Activated naive CD4-positive, alpha-beta T cell treated with anti-CD3 and anti-CD28 coated beads, Interleukin-2, amount 10 ng/mL, durations not matched to agents 7 days and 5 days (primary cell): ENCODE results near the gene CELF2.

Experiments
- CTCF ChIA-PET: fragments of 350-600 bp; sonication (Branson Sonifier 250); formaldehyde crosslinking; loops from one replicate; lab custom pipeline; 2021; ENCODE audit warnings: antibody characterized with exemption; lab: Charles Lee
- DNase-seq: peaks from one replicate; pipeline ENCODE4 v3.0.0-alpha.2; 2020
- H3K27ac Mint-ChIP-seq: one replicate; pipeline ENCODE4 v1.8.0; 2021; ENCODE audit warnings: mild to moderate bottlenecking, moderate library complexity, mixed read lengths
- H3K27me3 Mint-ChIP-seq: one replicate; pipeline ENCODE4 v1.8.0; 2021; ENCODE audit warnings: mild to moderate bottlenecking, mixed read lengths
- H3K36me3 Mint-ChIP-seq: one replicate; pipeline ENCODE4 v1.8.0; 2021; ENCODE audit warnings: mixed read lengths
- H3K4me1 Mint-ChIP-seq: one replicate; pipeline ENCODE4 v1.8.0; 2021; ENCODE audit warnings: mixed read lengths
- H3K4me3 Mint-ChIP-seq: one replicate; pipeline ENCODE4 v1.8.0; 2021; ENCODE audit warnings: mild to moderate bottlenecking, moderate library complexity, mixed read lengths
- H3K9me3 Mint-ChIP-seq: one replicate; pipeline ENCODE4 v1.8.0; 2021; ENCODE audit warnings: mixed read lengths

CELF2 gene

GRCh38 chr10:11257440-11258090, 239.9 kb downstream of the CELF2 start:
- Mint-ChIP-seq H3K9me3 (no peaks in the 10 kb centered on the region), H3K36me3 (peaks cover 86% of the 10 kb centered on the region), H3K4me3 (no peak overlapping the region), H3K27ac (peak overlapping the region; percentile 71), H3K4me1 (peaks cover 53% of the 10 kb centered on the region), H3K27me3 (no peaks in the 10 kb centered on the region)
- DNase-seq: no peak
- CTCF ChIA-PET: interaction anchor here (0.7 to 0.9 kb wide), 2 partner anchors 85 to 151 kb away, joined by 3 read pairs; no protein-coding TSS in a partner anchor

- CTCF ChIA-PET: interaction anchor here (0.7 to 2.1 kb wide), 3 partner anchors 11 to 327 kb away, joined by 3 to 9 read pairs (median 3); no protein-coding TSS in a partner anchor
- Mint-ChIP-seq H3K27ac (no peak overlapping the region), H3K4me3 (no peak overlapping the region)
These were observed 242.5 kb downstream of the CELF2 start for GRCh38 chr10:11260170-11260569.

GRCh38 chr10:11261143-11261542, 243.5 kb downstream of the CELF2 start:
- CTCF ChIA-PET: interaction anchor here (1.2 to 2.1 kb wide), 2 partner anchors 10 to 19 kb away, joined by 3 to 9 read pairs; no protein-coding TSS in a partner anchor
- peaks cover 89% of the 10 kb centered on the region for H3K36me3 Mint-ChIP-seq
- DNase-seq: no peak
- no peaks in the 10 kb centered on the region for H3K27me3 Mint-ChIP-seq
- H3K4me1 Mint-ChIP-seq: peaks cover 50% of the 10 kb centered on the region
- H3K4me3 Mint-ChIP-seq: no peak overlapping the region
- H3K9me3 Mint-ChIP-seq: no peaks in the 10 kb centered on the region
- H3K27ac Mint-ChIP-seq: no peak overlapping the region

More at GRCh38 chr10:11260170-11260569, 242.5 kb downstream of the CELF2 start:
- no peak for DNase-seq
- no peaks in the 10 kb centered on the region for H3K27me3 Mint-ChIP-seq
- no peaks in the 10 kb centered on the region for H3K9me3 Mint-ChIP-seq
- peaks cover 54% of the 10 kb centered on the region for H3K4me1 Mint-ChIP-seq
- peaks cover 88% of the 10 kb centered on the region for H3K36me3 Mint-ChIP-seq

GRCh38 chr10:11261687-11262493, 244.2 kb downstream of the CELF2 start:
- H3K27ac Mint-ChIP-seq: peak overlapping the region; percentile 45
- no peak for DNase-seq
- no peak overlapping the region for H3K4me3 Mint-ChIP-seq
- CTCF ChIA-PET: interaction anchor here (0.8 to 2.1 kb wide), 2 partner anchors 9 to 64 kb away, joined by 3 to 9 read pairs; no protein-coding TSS in a partner anchor
- H3K36me3 Mint-ChIP-seq: peaks cover 89% of the 10 kb centered on the region
- H3K27me3 Mint-ChIP-seq: no peaks in the 10 kb centered on the region
- no peaks in the 10 kb centered on the region for H3K9me3 Mint-ChIP-seq
- H3K4me1 Mint-ChIP-seq: peaks cover 49% of the 10 kb centered on the region

- H3K4me3 Mint-ChIP-seq: no peak overlapping the region
- CTCF ChIA-PET: interaction anchor here (0.8 to 2.1 kb wide), 2 partner anchors 8 to 65 kb away, joined by 3 to 9 read pairs; no protein-coding TSS in a partner anchor
- DNase-seq: no peak
- peaks cover 86% of the 10 kb centered on the region for H3K36me3 Mint-ChIP-seq
- H3K4me1 Mint-ChIP-seq: peaks cover 45% of the 10 kb centered on the region
- H3K27me3 Mint-ChIP-seq: no peaks in the 10 kb centered on the region
- no peaks in the 10 kb centered on the region for H3K9me3 Mint-ChIP-seq
- peak overlapping the region; percentile 4 for H3K27ac Mint-ChIP-seq
These were observed 245.0 kb downstream of the CELF2 start for GRCh38 chr10:11262494-11263345.

GRCh38 chr10:11263767-11264166, 246.1 kb downstream of the CELF2 start:
- no peak overlapping the region for H3K4me3 Mint-ChIP-seq

GRCh38 chr10:11264296-11265048, 246.8 kb downstream of the CELF2 start:
- no peaks in the 10 kb centered on the region for H3K9me3 Mint-ChIP-seq
- peaks cover 80% of the 10 kb centered on the region for H3K36me3 Mint-ChIP-seq
- DNase-seq: no peak
- peak overlapping the region; percentile 38 for H3K27ac Mint-ChIP-seq
- CTCF ChIA-PET: interaction anchor here (0.5 kb wide), 1 partner anchor 84 kb away, joined by 3 read pairs; no protein-coding TSS in a partner anchor
- peaks cover 45% of the 10 kb centered on the region for H3K4me1 Mint-ChIP-seq
- H3K27me3 Mint-ChIP-seq: no peaks in the 10 kb centered on the region
- H3K4me3 Mint-ChIP-seq: no peak overlapping the region

More at GRCh38 chr10:11263767-11264166, 246.1 kb downstream of the CELF2 start:
- CTCF ChIA-PET: no interaction called here
- DNase-seq: no peak
- peak overlapping the region; percentile 38 for H3K27ac Mint-ChIP-seq
- H3K9me3 Mint-ChIP-seq: no peaks in the 10 kb centered on the region
- peaks cover 80% of the 10 kb centered on the region for H3K36me3 Mint-ChIP-seq
- H3K27me3 Mint-ChIP-seq: no peaks in the 10 kb centered on the region
- H3K4me1 Mint-ChIP-seq: peaks cover 41% of the 10 kb centered on the region

- H3K36me3 Mint-ChIP-seq: peaks cover 81% of the 10 kb centered on the region
- H3K4me3 Mint-ChIP-seq: no peak overlapping the region
- no peaks in the 10 kb centered on the region for H3K27me3 Mint-ChIP-seq
- DNase-seq: no peak
- CTCF ChIA-PET: no interaction called here
- peaks cover 49% of the 10 kb centered on the region for H3K4me1 Mint-ChIP-seq
- peak overlapping the region; percentile 75 for H3K27ac Mint-ChIP-seq
- H3K9me3 Mint-ChIP-seq: no peaks in the 10 kb centered on the region
These were observed 247.8 kb downstream of the CELF2 start for GRCh38 chr10:11265484-11265883.

- H3K4me1 Mint-ChIP-seq: peaks cover 53% of the 10 kb centered on the region
- no peak for DNase-seq
- H3K36me3 Mint-ChIP-seq: peaks cover 83% of the 10 kb centered on the region
- H3K27ac Mint-ChIP-seq: peak overlapping the region; percentile 49
- CTCF ChIA-PET: no interaction called here
- no peak overlapping the region for H3K4me3 Mint-ChIP-seq
- no peaks in the 10 kb centered on the region for H3K27me3 Mint-ChIP-seq
- no peaks in the 10 kb centered on the region for H3K9me3 Mint-ChIP-seq
These were observed 248.8 kb downstream of the CELF2 start for GRCh38 chr10:11266426-11266825.

- H3K27ac Mint-ChIP-seq: peak overlapping the region; percentile 62
- no peaks in the 10 kb centered on the region for H3K27me3 Mint-ChIP-seq
- H3K36me3 Mint-ChIP-seq: peaks cover 81% of the 10 kb centered on the region
- no peak overlapping the region for H3K4me3 Mint-ChIP-seq
- H3K4me1 Mint-ChIP-seq: peaks cover 32% of the 10 kb centered on the region
- CTCF ChIA-PET: interaction anchor here (0.8 to 2.2 kb wide), 9 partner anchors 9 to 254 kb away, joined by 3 to 15 read pairs (median 3); no protein-coding TSS in a partner anchor
- no peaks in the 10 kb centered on the region for H3K9me3 Mint-ChIP-seq
- peak; percentile 69 for DNase-seq
These were observed 252.6 kb downstream of the CELF2 start for GRCh38 chr10:11270135-11270857.

- Mint-ChIP-seq H3K4me1 (peaks cover 28% of the 10 kb centered on the region), H3K4me3 (no peak overlapping the region), H3K36me3 (peaks cover 82% of the 10 kb centered on the region), H3K27me3 (no peaks in the 10 kb centered on the region), H3K9me3 (no peaks in the 10 kb centered on the region), H3K27ac (peak overlapping the region; percentile 62)
- CTCF ChIA-PET: interaction anchor here (0.8 to 2.2 kb wide), 7 partner anchors 9 to 254 kb away, joined by 3 to 15 read pairs (median 3); no protein-coding TSS in a partner anchor
- no peak for DNase-seq
These were observed 253.1 kb downstream of the CELF2 start for GRCh38 chr10:11270858-11271179.

GRCh38 chr10:11272915-11273389, 255.3 kb downstream of the CELF2 start:
- Mint-ChIP-seq H3K4me3 (no peak overlapping the region), H3K27me3 (no peaks in the 10 kb centered on the region), H3K9me3 (no peaks in the 10 kb centered on the region), H3K27ac (no peak overlapping the region), H3K4me1 (peaks cover 20% of the 10 kb centered on the region), H3K36me3 (peaks cover 86% of the 10 kb centered on the region)
- CTCF ChIA-PET: no interaction called here
- no peak for DNase-seq
